DOHH2 (cell line): ENCODE measurements around the gene IKZF3.

ENCODE experiments used
- H3F3A ChIP-seq: fragments of 200-600 bp; sonication (generic), shearing (Covaris generic); 2 replicates; pipeline ENCODE4 v1.6.0; 2016; ENCODE audit warnings: antibody characterized with exemption, mild to moderate bottlenecking; ENCODE audit not compliant: control insufficient read depth, insufficient read depth
- H3K27ac ChIP-seq: fragments of 200-600 bp; sonication (generic); 2 replicates; pipeline ENCODE4 v1.5.1; 2014; ENCODE audit warnings: low read depth, mild to moderate bottlenecking, low read length, moderate library complexity
- H3K27me3 ChIP-seq: fragments of 200-600 bp; sonication (generic); 2 replicates; pipeline ENCODE4 v1.6.1; 2014; ENCODE audit warnings: mild to moderate bottlenecking, low read length, mixed read lengths; ENCODE audit not compliant: control insufficient read depth
- H3K36me3 ChIP-seq: fragments of 200-600 bp; sonication (generic); 2 replicates; pipeline ENCODE4 v1.6.1; 2014; ENCODE audit warnings: mild to moderate bottlenecking, low read length, moderate library complexity, mixed read lengths; ENCODE audit not compliant: control insufficient read depth
- H3K4me1 ChIP-seq: fragments of 200-600 bp; sonication (generic); 2 replicates; pipeline ENCODE4 v1.6.1; 2014; ENCODE audit warnings: mild to moderate bottlenecking, low read length, mixed read lengths; ENCODE audit not compliant: control insufficient read depth
- H3K4me2 ChIP-seq: fragments of 200-600 bp; sonication (generic); 2 replicates; pipeline ENCODE4 v1.6.0; 2014; ENCODE audit warnings: mild to moderate bottlenecking, low read length, moderate library complexity
- H3K4me3 ChIP-seq: fragments of 200-600 bp; sonication (generic); 2 replicates; pipeline ENCODE4 v1.5.1; 2014; ENCODE audit warnings: mild to moderate bottlenecking, low read length, mixed read lengths
- H3K79me2 ChIP-seq: fragments of 200-600 bp; sonication (generic); 2 replicates; pipeline ENCODE4 v1.6.1; 2014; ENCODE audit warnings: mild to moderate bottlenecking, low read length, mixed read lengths; ENCODE audit not compliant: control insufficient read depth
- H3K9me2 ChIP-seq: fragments of 200-600 bp; sonication (generic); replicated peaks from 2 replicates; pipeline ENCODE4 v1.6.1; 2014; ENCODE audit warnings: mild to moderate bottlenecking, low read length, mixed read lengths; ENCODE audit not compliant: control insufficient read depth
- H3K9me3 ChIP-seq: fragments of 200-600 bp; sonication (generic); 2 replicates; pipeline ENCODE4 v1.6.1; 2014; ENCODE audit warnings: antibody characterized with exemption, low read length, mixed read lengths; ENCODE audit not compliant: control insufficient read depth, insufficient read depth
- H4K20me1 ChIP-seq: fragments of 200-600 bp; sonication (generic); 2 replicates; pipeline ENCODE4 v1.6.0; 2014; ENCODE audit warnings: low read depth, mild to moderate bottlenecking, antibody characterized with exemption, low read length, moderate library complexity; ENCODE audit not compliant: control insufficient read depth, insufficient read depth
- EZH2phosphoT487 ChIP-seq: fragments of 200-600 bp; sonication (generic); IDR thresholded peaks from 2 replicates; pipeline ENCODE4 v1.6.1; 2017; ENCODE audit warnings: borderline replicate concordance, mild to moderate bottlenecking, antibody characterized with exemption, low read length, moderate library complexity, mixed read lengths
- TF ChIP-seq, protein P1 (sequence below): fragments of 200-600 bp; sonication (generic); IDR thresholded peaks from one replicate; pipeline ENCODE4 v1.5.1; 2014; ENCODE audit warnings: antibody characterized with exemption, mild to moderate bottlenecking, low read depth, low read length; ENCODE audit not compliant: poor library complexity, severe bottlenecking

IKZF3 gene

GRCh38 chr17:39845052-39845846 is 18.9 kb downstream of the IKZF3 start:
- H4K20me1 ChIP-seq = peaks cover 12% of the 10 kb centered on the region; the same call in 1 of the 2 replicates
- H3K9me2 ChIP-seq = no peaks in the 10 kb centered on the region
- TF ChIP-seq, protein P1, sequence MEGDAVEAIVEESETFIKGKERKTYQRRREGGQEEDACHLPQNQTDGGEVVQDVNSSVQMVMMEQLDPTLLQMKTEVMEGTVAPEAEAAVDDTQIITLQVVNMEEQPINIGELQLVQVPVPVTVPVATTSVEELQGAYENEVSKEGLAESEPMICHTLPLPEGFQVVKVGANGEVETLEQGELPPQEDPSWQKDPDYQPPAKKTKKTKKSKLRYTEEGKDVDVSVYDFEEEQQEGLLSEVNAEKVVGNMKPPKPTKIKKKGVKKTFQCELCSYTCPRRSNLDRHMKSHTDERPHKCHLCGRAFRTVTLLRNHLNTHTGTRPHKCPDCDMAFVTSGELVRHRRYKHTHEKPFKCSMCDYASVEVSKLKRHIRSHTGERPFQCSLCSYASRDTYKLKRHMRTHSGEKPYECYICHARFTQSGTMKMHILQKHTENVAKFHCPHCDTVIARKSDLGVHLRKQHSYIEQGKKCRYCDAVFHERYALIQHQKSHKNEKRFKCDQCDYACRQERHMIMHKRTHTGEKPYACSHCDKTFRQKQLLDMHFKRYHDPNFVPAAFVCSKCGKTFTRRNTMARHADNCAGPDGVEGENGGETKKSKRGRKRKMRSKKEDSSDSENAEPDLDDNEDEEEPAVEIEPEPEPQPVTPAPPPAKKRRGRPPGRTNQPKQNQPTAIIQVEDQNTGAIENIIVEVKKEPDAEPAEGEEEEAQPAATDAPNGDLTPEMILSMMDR = no peak
- TF ChIP-seq EZH2phosphoT487 = no peak
- H3K4me2 ChIP-seq = no peak overlapping the region
- H3K4me1 ChIP-seq = peaks cover 47% of the 10 kb centered on the region
- H3K36me3 ChIP-seq = peaks cover 94% of the 10 kb centered on the region
- no peak overlapping the region for H3K4me3 ChIP-seq
- no peaks in the 10 kb centered on the region for H3K27me3 ChIP-seq
- H3K9me3 ChIP-seq = no peaks in the 10 kb centered on the region
- no peak overlapping the region for H3K27ac ChIP-seq
- peaks cover 14% of the 10 kb centered on the region; the same call in 1 of the 2 replicates for H3F3A ChIP-seq
- peaks cover 96% of the 10 kb centered on the region for H3K79me2 ChIP-seq

- peaks cover 12% of the 10 kb centered on the region; the same call in 1 of the 2 replicates for H3F3A ChIP-seq
- peaks cover 97% of the 10 kb centered on the region for H3K36me3 ChIP-seq
- no peaks in the 10 kb centered on the region for H3K9me2 ChIP-seq
- no peak overlapping the region for H3K27ac ChIP-seq
- peaks cover 100% of the 10 kb centered on the region for H3K79me2 ChIP-seq
- H3K4me2 ChIP-seq = no peak overlapping the region
- no peaks in the 10 kb centered on the region for H3K27me3 ChIP-seq
- H3K4me3 ChIP-seq = no peak overlapping the region
- no peaks in the 10 kb centered on the region for H3K9me3 ChIP-seq
- H4K20me1 ChIP-seq = peaks cover 2% of the 10 kb centered on the region; the same call in 1 of the 2 replicates
- TF ChIP-seq, protein P1 = no peak
- TF ChIP-seq EZH2phosphoT487 = no peak
- peaks cover 18% of the 10 kb centered on the region for H3K4me1 ChIP-seq
These were observed 22.9 kb downstream of the IKZF3 start for GRCh38 chr17:39841134-39841683.

DNA sequence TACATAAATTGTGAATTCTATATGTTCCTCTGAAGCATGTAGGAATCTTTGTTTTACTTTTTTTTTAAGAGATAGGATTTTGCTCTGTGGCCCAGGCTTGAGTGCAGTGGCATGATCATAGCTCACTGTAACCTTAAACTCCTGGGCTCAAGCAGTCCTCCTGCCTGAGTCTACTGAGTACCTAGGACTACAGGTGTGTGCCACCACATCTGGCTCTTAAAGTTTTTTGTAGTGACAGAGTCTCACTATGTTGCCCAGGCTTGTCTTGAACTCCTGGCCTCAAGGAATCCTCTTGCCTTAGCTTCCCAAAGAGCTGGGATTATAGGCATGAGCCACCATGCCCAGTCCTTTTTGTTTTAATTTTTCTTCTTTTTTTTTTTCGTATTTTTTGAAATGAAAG is 25.3 kb downstream of the IKZF3 start:
- TF ChIP-seq EZH2phosphoT487 = no peak
- TF ChIP-seq, protein P1 = no peak
- Histone ChIP-seq H3K27me3 (no peaks in the 10 kb centered on the region), H3K36me3 (peaks cover 98% of the 10 kb centered on the region), H3F3A (peaks cover 9% of the 10 kb centered on the region; the same call in 1 of the 2 replicates), H3K9me2 (no peaks in the 10 kb centered on the region), H4K20me1 (no peaks in the 10 kb centered on the region; the same call in 1 of the 2 replicates), H3K4me3 (no peak overlapping the region), H3K27ac (no peak overlapping the region), H3K9me3 (no peaks in the 10 kb centered on the region), H3K4me1 (peaks cover 6% of the 10 kb centered on the region), H3K4me2 (no peak overlapping the region), H3K79me2 (peaks cover 100% of the 10 kb centered on the region)
